ENCODE measurements around the gene KCNJ6. TPM values are rescaled to one million over a fixed set of nuclear protein-coding genes. Genes with fewer than 3 reads are reported as not detected.
A peak's percentile ranks its signal among the peaks of the same experiment; 100 is the strongest.

The KCNJ6 gene
- total and polyA plus RNA-seq, 2 of the 8 experiments (the other 6 are each of a cell fraction or from before 2014, with no cell fraction given) = 0.51 to 1.2 TPM

DNA sequence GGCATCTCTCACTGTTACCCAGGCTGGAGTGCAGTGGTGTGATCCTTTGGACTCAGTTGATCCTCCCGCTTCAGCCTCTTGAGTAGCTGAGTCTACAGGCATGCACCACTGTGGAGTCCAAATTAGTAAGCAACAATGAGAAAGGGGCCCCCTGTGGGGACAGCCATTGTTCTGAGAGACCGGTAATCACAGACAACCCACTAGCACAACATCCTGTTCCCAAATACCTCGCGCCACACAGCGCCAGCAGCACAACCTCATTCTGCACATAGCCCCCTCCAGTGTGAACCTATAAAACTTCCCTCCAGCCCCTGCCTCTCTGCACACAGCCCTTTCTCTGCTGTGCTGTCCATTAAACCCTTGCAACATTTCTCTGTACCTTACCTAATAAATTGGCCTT is 323.2 kb downstream of the KCNJ6 start:
- DNase-seq (ENCODE audit: low read depth in 1 of 2, low spot score in 2 of 2) (peak; percentile 84 to 90), FAIRE-seq (peak; percentile 79)
- H2BK5ac ChIP-seq (ENCODE audit: low read depth, low read length) = peak overlapping the region; percentile 98; the same call in 1 of the 2 replicates
- no peaks in the 10 kb centered on the region for H3K36me3 ChIP-seq (ENCODE audit: control insufficient read depth in 2 of 4, insufficient read depth in 4 of 4, low read length in 3 of 4)
- peak overlapping the region; percentile 17 for H3K56ac ChIP-seq (replicated peaks; ENCODE audit: insufficient read length, low read depth, low read length)
- no peak overlapping the region for H3K4ac ChIP-seq (replicated peaks; ENCODE audit: insufficient read length, low read depth, low read length)
- H3K79me1 ChIP-seq (ENCODE audit: low read depth, low read length) = no peaks in the 10 kb centered on the region
- H3K9me3 ChIP-seq (ENCODE audit: insufficient read depth in 2 of 2, low read depth in 1 of 2, low read length in 1 of 2) = no peaks in the 10 kb centered on the region
- no peak overlapping the region for H3K23ac ChIP-seq (ENCODE audit: insufficient read length)
- no peak overlapping the region for H3K27ac ChIP-seq (ENCODE audit: low read depth, low read length)
- ChIA-PET POLR2A (ENCODE audit: partially characterized antibody) (interaction anchor here (0.7 to 3.6 kb wide), 15 partner anchors 10 to 326 kb away, joined by 3 to 26 read pairs (median 4); partner anchors contain the start of gene VPS26C), CTCF (ENCODE audit: partially characterized antibody) (interaction anchor here (1.1 kb wide), 1 partner anchor 81 kb away, joined by 3 read pairs; no protein-coding TSS in a partner anchor)
- H4K8ac ChIP-seq (ENCODE audit: extremely low read depth, insufficient read depth, low read length) = peak overlapping the region; percentile 53; the same call in 1 of the 2 replicates
- peak overlapping the region; percentile 95 for H4K91ac ChIP-seq (replicated peaks; ENCODE audit: insufficient read length, low read length)
- no peaks in the 10 kb centered on the region for H3K27me3 ChIP-seq (replicated peaks in 1 of 4; ENCODE audit: control insufficient read depth in 3 of 4, extremely low read depth in 1 of 4, insufficient read depth in 3 of 4, low read length in 3 of 4)
- H3K18ac ChIP-seq (ENCODE audit: extremely low read depth, low read length) = peak overlapping the region; percentile 68
- no peak overlapping the region for H2BK20ac ChIP-seq (ENCODE audit: low read length)
- H2BK120ac ChIP-seq (replicated peaks; ENCODE audit: low read depth, low read length) = peak overlapping the region; percentile 75
- no peak overlapping the region for H3K9ac ChIP-seq (replicated peaks in 1 of 4; ENCODE audit: extremely low read depth in 1 of 4, low read depth in 3 of 4, low read length in 3 of 4)
- H2BK12ac ChIP-seq (ENCODE audit: low read depth, low read length) = peak overlapping the region; percentile 98; the same call in 1 of the 2 replicates
- no peak overlapping the region for H2AFZ ChIP-seq (ENCODE audit: low read length)
- peak overlapping the region in 1 of 4 experiments; percentile 51; a peak in 2 of 8 replicates for H3K4me3 ChIP-seq (ENCODE audit: extremely low read depth in 1 of 4, insufficient read depth in 2 of 4, low read depth in 3 of 4, low read length in 4 of 4)
- H2BK15ac ChIP-seq (ENCODE audit: low read length) = no peak overlapping the region
- peaks cover 5% of the 10 kb centered on the region; the same call in 1 of the 2 replicates for H3K23me2 ChIP-seq (ENCODE audit: low read depth, low read length)
- H3K4me1 ChIP-seq (replicated peaks in 1 of 4; ENCODE audit: control insufficient read depth in 3 of 4, insufficient read depth in 4 of 4, low read length in 3 of 4) = peaks cover 8 to 23% (median 18%) of the 10 kb centered on the region in 4 experiments
- H4K20me1 ChIP-seq (replicated peaks in 1 of 2; ENCODE audit: control insufficient read depth in 1 of 2, insufficient read depth in 2 of 2, low read length in 2 of 2) = no peaks in the 10 kb centered on the region
- no peak overlapping the region for H2AK5ac ChIP-seq (ENCODE audit: low read depth, low read length)
- 4% methylated on average over 5 of the region's 5 CpGs; no CpG with 5 or more reads in 1 of the 2 experiments for WGBS, 2 experiments (ENCODE audit: extremely low coverage in 1 of 2, insufficient coverage in 1 of 2, insufficient read length in 1 of 2, insufficient replicate concordance in 2 of 2, low coverage in 1 of 2, low lambda C conversion rate in 2 of 2, missing lambda C conversion rate in 1 of 2)
- H4K5ac ChIP-seq (ENCODE audit: insufficient read length, low read depth, low read length) = no peak overlapping the region
- peaks cover 0 to 15% of the 10 kb centered on the region in 2 experiments; a peak in 1 of 4 replicates for H3K79me2 ChIP-seq (ENCODE audit: control insufficient read depth in 1 of 2, insufficient read depth in 2 of 2, low read length in 2 of 2)
- H3K14ac ChIP-seq (ENCODE audit: insufficient read length) = no peak overlapping the region
- H3K4me2 ChIP-seq (ENCODE audit: insufficient read depth in 1 of 2, low read depth in 2 of 2, low read length in 2 of 2) = peak overlapping the region; percentile 35 to 78
- TF ChIP-seq NANOG (IDR thresholded peaks at IDR 0.05; ENCODE audit: insufficient read depth, low read depth, low read length, poor library complexity, severe bottlenecking) = peak; percentile 92
- TF ChIP-seq, protein P1, sequence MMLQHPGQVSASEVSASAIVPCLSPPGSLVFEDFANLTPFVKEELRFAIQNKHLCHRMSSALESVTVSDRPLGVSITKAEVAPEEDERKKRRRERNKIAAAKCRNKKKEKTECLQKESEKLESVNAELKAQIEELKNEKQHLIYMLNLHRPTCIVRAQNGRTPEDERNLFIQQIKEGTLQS (IDR thresholded peaks at IDR 0.05; ENCODE audit: insufficient read depth, low read depth, low read length) = no peak
- peak; percentile 79 for TF ChIP-seq BACH1 (IDR thresholded peaks at IDR 0.05; ENCODE audit: low read length)
- peak; percentile 78; the same call in 1 of the 2 replicates for TF ChIP-seq TCF12 (IDR thresholded peaks at IDR 0.05; ENCODE audit: low read depth, low read length)
- TF ChIP-seq CREB1 (IDR thresholded peaks at IDR 0.05) = no peak
- 0 out of 2 replicates have a peak, but pooled peaks have one; percentile 55 for TF ChIP-seq GTF2F1 (IDR thresholded peaks at IDR 0.05; ENCODE audit: borderline replicate concordance, low read depth, low read length)
- peak; percentile 74 to 83; a peak in 3 of 4 replicates for TF ChIP-seq HDAC2 (IDR thresholded peaks at IDR 0.05; ENCODE audit: borderline replicate concordance in 1 of 2, low read depth in 2 of 2, low read length in 2 of 2)
- TF ChIP-seq EGR1 (IDR thresholded peaks at IDR 0.05; ENCODE audit: borderline replicate concordance, low read depth, low read length) = no peak
- TF ChIP-seq EP300 (IDR thresholded peaks at IDR 0.05; ENCODE audit: borderline replicate concordance in 1 of 2, low read depth in 2 of 2, low read length in 2 of 2) = peak; percentile 13 to 79; a peak in 2 of 3 replicates
- peak; percentile 64 to 73 for TF ChIP-seq BCL11A (IDR thresholded peaks at IDR 0.05; ENCODE audit: low read depth in 2 of 2, low read length in 2 of 2)
- TF ChIP-seq YY1 (IDR thresholded peaks at IDR 0.05; ENCODE audit: low read depth, low read length) = peak; percentile 42; the same call in 1 of the 2 replicates
- no peak for TF ChIP-seq JUN (IDR thresholded peaks at IDR 0.05; ENCODE audit: low read depth, low read length)
